Thyroid gland (tissue), 4 donors: ENCODE measurements around the gene CACNG6. TPM values are rescaled to one million over a fixed set of nuclear protein-coding genes. Genes with fewer than 3 reads are reported as not detected.
A peak's percentile ranks its signal among the peaks of the same experiment; 100 is the strongest.

Experiments
- DNase-seq, 2 donors: peaks; one replicate each; pipeline ENCODE4 v3.0.0-alpha.2; 2019
- H3K27ac ChIP-seq, 3 donors: fragments of 200-600 bp; sonication (generic); 1 replicate in 2 of 3; 2 replicates in 1 of 3; pipeline ENCODE4 v1.5.1; 2016 to 2019; ENCODE audit warnings: mild to moderate bottlenecking in 1 of 3, moderate library complexity in 1 of 3
- H3K27me3 ChIP-seq: fragments of 200-600 bp; sonication (generic); one replicate; pipeline ENCODE4 v1.5.1; 2019
- H3K36me3 ChIP-seq, 2 donors: fragments of 200-600 bp; sonication (generic); one replicate each; pipeline ENCODE4 v1.5.1; 2016 to 2019
- H3K4me1 ChIP-seq, 2 donors: fragments of 200-600 bp; sonication (generic); one replicate each; pipeline ENCODE4 v1.5.1; 2017 to 2019
- H3K4me3 ChIP-seq, 3 donors: fragments of 200-600 bp; sonication (generic); replicated peaks in 1 of 3; 1 replicate in 2 of 3; 2 replicates in 1 of 3; pipeline ENCODE4 v1.5.1; 2016; ENCODE audit warnings: mild to moderate bottlenecking in 1 of 3
- H3K9me3 ChIP-seq: fragments of 200-600 bp; sonication (generic); one replicate; pipeline ENCODE4 v1.5.1; 2017
- CTCF ChIP-seq, 6 experiments: fragments of 200-600 bp in 3 of 6; fragments of 450-650 bp in 3 of 6; sonication (generic) in 3 of 6; IDR thresholded peaks; one replicate each; pipeline ENCODE4 v1.5.1; 2016 to 2019; ENCODE audit warnings: antibody characterized with exemption in 6 of 6, mild to moderate bottlenecking in 2 of 6, inconsistent platforms in 1 of 6, moderate library complexity in 1 of 6
- POLR2A ChIP-seq, 2 donors: fragments of 450-650 bp; IDR thresholded peaks; one replicate each; pipeline ENCODE4 v1.6.1; 2017; ENCODE audit warnings: antibody characterized with exemption in 2 of 2, mild to moderate bottlenecking in 2 of 2, moderate library complexity in 1 of 2
- WGBS, 2 donors: methylation state at CpG; one replicate each; pipeline ENCODE4 v1.1.5; 2017; 5-methylcytosine and 5-hydroxymethylcytosine counted together
- intact Hi-C: fragments of 100-400 bp; cut with DNase I; formaldehyde crosslinking; loops from one replicate; pipeline ENCODE4 v1.15.1; 2023
- total RNA-seq, 4 donors: library from RNA; depleted of rRNA; stranded (reverse); fragments of >200 nt; gene quantifications; one replicate each; pipeline ENCODE4 v1.2.3, GENCODE V29; 2016

CACNG6 gene
- total RNA-seq, 4 donors from 2014 or later, result not detected

DNA sequence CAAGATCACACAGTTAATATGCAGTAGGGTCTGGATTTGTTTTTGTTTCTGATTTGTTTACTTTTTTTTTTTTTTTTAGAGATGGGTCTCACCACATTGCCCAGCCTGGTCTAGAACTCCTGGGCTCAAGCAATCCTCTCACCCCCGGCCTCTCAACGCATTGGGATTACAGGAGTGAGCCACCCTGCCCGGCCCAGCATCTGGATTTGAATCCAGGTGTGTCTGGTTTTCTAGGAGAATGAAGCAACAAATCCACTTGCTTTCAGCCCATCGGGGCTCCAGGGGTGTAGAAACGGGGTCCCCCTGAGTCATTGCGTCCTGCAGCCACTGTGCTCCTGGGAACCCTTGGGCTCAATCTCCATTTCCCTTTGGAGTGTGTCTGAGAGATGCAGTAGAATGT, 22.1 kb upstream of the CACNG6 start:
- Histone ChIP-seq H3K4me3 (no peak overlapping the region), H3K36me3 (no peaks in the 10 kb centered on the region), H3K27ac (no peak overlapping the region), H3K4me1 (no peaks in the 10 kb centered on the region), H3K27me3 (no peaks in the 10 kb centered on the region), H3K9me3 (no peaks in the 10 kb centered on the region)
- 87 to 92% methylated on average over 6 of the region's 6 CpGs for WGBS, 2 donors
- intact Hi-C loops, result no loop called here
- no peak for TF ChIP-seq POLR2A (IDR thresholded peaks at IDR 0.05)
- TF ChIP-seq CTCF (IDR thresholded peaks at IDR 0.05), result no peak
- DNase-seq, result no peak

GRCh38 chr19:53971673-53972072, 19.8 kb upstream of the CACNG6 start:
- Histone ChIP-seq H3K9me3 (no peaks in the 10 kb centered on the region), H3K4me3 (no peak overlapping the region), H3K36me3 (no peaks in the 10 kb centered on the region), H3K27me3 (no peaks in the 10 kb centered on the region), H3K27ac (no peak overlapping the region), H3K4me1 (no peaks in the 10 kb centered on the region)
- intact Hi-C loops, result no loop called here
- WGBS, 2 donors, result 53 to 72% methylated on average over 10 of the region's 10 CpGs
- TF ChIP-seq CTCF (IDR thresholded peaks at IDR 0.05) (no peak), POLR2A (IDR thresholded peaks at IDR 0.05) (no peak)
- no peak for DNase-seq

DNA sequence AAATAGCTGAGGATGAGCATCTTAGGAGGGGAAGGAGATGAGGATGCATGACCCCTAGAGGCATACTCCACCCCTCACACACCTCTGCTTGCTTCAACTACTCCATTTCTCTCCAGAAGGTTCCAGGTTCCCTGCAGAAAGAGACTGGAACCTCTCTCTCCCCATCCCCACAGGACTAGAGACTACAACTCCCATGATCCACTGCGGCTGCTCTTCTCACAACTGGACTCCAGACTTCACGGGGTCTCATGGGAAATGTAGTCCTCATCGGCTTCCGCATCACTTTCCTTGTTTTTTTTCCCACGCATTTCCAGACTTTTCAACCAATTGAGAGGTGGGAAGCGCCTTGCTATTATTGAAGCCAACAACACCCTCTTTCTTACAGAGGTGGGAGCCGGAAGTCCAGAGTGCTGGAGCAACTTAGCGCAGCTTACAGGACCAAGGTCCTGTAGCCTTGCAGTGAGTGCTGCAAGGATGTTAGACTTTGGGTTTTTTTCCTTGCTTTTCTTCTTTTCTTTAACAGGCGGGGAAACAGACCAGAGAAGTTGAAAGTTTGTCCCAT, 13.9 kb upstream of the CACNG6 start:
- H3K9me3 ChIP-seq, result no peaks in the 10 kb centered on the region
- TF ChIP-seq POLR2A (IDR thresholded peaks at IDR 0.05), result no peak
- no peak for TF ChIP-seq CTCF (IDR thresholded peaks at IDR 0.05)
- peak; percentile 56 to 58 for DNase-seq
- H3K4me1 ChIP-seq, result peaks cover 0 to 17% of the 10 kb centered on the region in 2 donors
- no peaks in the 10 kb centered on the region for H3K36me3 ChIP-seq
- H3K27me3 ChIP-seq, result peaks cover 13% of the 10 kb centered on the region
- WGBS, 2 donors, result 2 to 7% methylated on average over 9 of the region's 9 CpGs
- no peak overlapping the region for H3K4me3 ChIP-seq
- H3K27ac ChIP-seq, result no peak overlapping the region
- intact Hi-C loops, result no loop called here

GRCh38 chr19:53977991-53978731, 13.3 kb upstream of the CACNG6 start:
- DNase-seq, result peak in 1 of 2 donors; percentile 14
- no peaks in the 10 kb centered on the region for H3K36me3 ChIP-seq
- TF ChIP-seq POLR2A (IDR thresholded peaks at IDR 0.05) (no peak), CTCF (IDR thresholded peaks at IDR 0.05) (no peak)
- 3 to 8% methylated on average over 33 to 42 of the region's 54 CpGs for whole genome bisulfite sequencing, 2 donors
- H3K4me3 ChIP-seq, result no peak overlapping the region
- H3K27me3 ChIP-seq, result peaks cover 13% of the 10 kb centered on the region
- H3K4me1 ChIP-seq, result peaks cover 0 to 22% of the 10 kb centered on the region in 2 donors
- H3K9me3 ChIP-seq, result no peaks in the 10 kb centered on the region
- H3K27ac ChIP-seq, result no peak overlapping the region
- intact Hi-C loops, result no loop called here
